Mucosa of gallbladder (tissue), 1 donor: Measurements from ENCODE around the gene AKR1B1. TPM values are rescaled to one million over a fixed set of nuclear protein-coding genes. Genes with fewer than 3 reads are reported as not detected.

Source experiments
- DNase-seq: peaks from one replicate; pipeline ENCODE4 v3.0.0-alpha.2; 2020; ENCODE audit warnings: low spot score
- total RNA-seq: library from RNA; stranded (reverse); gene quantifications from one replicate; pipeline ENCODE4 v1.2.1, GENCODE V29; 2021
- donor health status: DM: no; HTN: no; CAD: no.

Gene AKR1B1
- total RNA-seq, 1 donor from 2014 or later, result 68.7 TPM

DNA sequence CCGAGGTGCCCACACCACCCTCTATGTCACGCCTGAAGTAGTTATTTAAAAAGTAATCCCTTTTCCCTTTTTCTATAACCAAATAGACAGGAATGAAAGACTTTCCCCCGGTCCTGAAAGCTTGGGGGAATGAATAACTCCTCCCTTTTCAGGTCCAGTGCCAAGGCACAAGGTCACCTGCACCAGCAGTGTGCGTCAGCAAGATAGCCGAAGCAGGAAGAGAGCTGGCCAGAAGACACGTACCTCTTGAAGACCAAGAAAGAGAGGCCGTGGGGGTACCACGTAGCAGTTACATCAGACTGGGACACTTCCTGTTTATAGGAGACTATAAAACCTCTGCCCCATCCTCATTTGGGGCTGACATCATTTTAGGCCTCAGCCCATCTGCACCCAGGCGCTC lies 10.7 kb upstream of the AKR1B1 start:
- DNase-seq, result no peak

DNA sequence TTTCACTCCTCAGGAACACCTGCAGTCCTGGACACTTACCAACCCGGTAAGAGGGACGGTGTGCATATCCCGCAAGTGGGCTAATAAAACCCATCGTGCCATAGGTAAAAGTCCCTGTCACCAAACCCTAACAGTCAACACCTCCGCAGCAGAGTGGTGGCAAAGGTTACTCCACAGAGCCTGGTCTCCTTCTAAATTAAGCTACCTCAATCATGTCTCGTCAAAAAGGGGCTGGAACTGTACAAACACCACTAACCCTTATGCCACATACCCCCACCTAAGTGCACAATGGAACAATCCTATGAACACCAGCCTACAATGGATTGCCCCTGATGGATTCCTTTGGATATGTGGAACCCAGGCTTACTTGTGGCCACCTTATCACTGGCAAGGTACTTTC lies 9.6 kb upstream of the AKR1B1 start:
- DNase-seq, result no peak

DNA sequence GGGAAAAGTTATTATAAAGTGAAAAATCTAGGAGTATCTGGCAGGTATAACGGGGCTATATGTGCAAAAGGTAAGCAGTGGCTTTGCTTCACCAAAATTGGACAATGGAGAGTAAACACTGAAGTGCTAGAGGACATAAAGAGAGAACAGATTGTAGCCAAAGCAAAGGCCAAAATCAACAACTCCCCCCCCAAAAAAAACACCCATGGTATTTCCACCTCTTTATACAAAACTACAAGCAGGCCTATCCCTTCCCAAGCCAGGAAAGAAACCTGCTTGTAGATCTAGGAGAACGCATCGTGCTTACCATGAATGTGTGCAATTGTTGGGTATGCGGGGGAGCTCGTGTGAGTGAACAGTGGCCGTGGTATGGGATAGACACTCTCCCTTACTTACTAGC lies 9.2 kb upstream of the AKR1B1 start:
- DNase-seq, result no peak

DNA sequence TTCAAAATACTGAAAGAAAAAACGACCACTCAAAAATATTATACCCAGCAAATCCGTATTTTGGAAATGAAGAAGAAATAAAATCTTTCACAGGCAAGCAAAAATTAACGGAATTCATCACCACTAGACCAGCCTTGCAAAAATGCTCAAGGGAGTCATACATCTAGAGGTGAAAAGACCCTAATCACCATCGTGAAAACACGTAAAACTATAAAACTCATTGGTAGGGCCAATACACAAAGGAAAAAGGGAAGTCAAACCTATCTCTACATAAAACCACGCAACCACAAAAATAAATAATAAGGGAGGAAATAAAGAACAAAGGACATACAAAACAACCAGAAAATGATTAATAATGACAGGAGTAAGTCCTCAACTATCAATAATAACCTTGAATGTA lies 6.6 kb upstream of the AKR1B1 start:
- no peak for DNase-seq

DNA sequence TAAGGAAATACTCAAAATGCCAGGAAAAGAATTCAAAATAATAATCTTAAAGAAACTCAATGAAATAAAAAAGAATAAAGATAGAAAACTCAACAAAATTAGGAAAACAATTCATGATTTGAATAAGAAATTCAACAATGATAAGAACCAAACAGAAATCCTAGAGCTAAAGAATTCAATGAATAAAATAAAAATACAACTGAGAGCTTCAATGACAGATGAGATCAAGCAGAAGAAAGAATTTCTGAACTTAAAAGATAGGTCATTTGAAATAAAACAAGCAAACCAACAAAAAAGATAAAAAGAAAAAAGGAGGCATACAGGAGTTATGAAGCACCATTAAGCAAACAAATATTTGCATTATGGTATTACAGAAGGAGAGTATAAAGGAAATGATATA lies 5.6 kb upstream of the AKR1B1 start:
- DNase-seq, result no peak

DNA sequence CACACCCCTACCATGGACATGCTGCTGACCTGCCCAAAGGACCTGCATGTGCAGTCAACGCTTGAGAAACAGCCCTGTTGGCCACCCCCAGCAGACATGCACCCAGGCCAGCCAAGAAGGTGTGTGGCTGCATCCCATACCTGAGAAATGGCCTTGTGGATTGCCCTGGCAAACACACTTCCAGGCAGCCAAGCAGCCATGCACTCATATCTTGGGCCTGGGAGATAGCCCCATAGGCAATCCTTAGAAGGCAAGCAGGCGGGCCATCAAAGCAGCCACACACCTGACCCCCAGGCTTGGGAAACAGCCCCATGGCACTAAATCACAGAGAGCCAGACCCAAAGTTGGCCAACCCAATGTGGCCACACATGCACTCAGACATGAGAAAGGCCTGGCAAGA lies 4.9 kb upstream of the AKR1B1 start:
- DNase-seq, result no peak

DNA sequence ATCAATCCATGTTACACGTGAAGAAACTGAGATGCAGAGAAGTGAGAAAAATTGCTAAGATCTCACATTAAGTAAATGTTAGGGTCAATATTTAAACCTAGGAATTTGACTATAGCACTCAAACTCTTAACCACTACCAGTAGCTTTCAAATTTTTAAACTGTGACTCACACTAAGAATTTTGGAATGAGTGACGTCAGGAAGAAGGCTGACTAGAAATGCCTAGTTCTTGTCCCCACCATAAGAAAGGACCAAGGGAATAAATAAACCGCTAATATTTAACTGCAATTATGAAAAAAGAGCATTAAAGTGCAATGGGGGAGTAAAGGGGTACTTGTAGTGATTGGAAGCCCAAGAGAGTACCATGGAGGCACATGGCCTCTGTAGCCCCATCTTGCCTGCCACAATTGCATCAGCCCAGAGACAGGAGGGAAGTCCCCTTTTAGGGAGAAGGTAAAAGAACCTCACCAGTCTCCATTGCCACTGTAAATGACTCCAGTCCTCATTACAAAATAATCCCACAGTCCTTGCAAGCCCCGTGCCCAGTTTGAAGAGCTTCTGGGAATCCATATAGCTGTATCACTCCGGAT lies 3.5 kb upstream of the AKR1B1 start:
- DNase-seq, result no peak

DNA sequence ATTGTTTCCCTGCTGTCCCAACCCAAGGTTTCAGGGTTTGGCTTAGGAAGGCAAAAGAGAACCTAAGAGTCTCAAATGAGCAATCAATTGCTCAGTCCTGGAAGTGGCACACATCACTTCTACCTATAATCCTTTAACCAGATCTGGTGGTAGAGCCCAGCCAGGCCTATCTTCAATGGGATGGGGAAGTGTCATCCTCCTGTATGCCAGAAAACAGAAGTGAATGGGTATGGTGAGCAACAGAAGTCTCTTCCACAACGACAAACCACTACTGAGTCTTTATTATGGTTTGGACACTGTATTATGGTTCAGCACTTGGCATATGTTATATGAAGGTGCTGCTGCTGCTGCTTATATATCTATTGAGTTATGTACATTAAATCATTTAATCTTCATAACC lies 3.0 kb upstream of the AKR1B1 start:
- no peak for DNase-seq

DNA sequence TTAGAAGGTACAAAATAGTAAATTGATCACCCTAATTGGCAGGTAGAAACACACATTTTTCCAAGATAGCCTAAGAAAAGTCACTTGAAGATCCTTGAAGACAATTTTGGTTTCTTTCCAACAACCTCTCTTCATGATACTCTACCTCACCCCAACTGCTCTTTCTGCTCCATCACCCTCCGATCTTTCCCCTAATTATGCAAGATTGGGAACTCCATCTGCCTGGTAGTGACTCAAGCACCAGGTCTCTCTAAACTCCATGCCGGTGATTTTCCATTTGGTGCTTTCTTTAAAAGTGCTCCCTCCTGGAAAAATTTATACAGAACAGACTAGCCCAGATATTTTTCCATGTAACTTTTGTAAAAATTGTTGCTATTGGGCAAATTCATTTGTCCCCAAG lies 1.1 kb upstream of the AKR1B1 start:
- no peak for DNase-seq

DNA sequence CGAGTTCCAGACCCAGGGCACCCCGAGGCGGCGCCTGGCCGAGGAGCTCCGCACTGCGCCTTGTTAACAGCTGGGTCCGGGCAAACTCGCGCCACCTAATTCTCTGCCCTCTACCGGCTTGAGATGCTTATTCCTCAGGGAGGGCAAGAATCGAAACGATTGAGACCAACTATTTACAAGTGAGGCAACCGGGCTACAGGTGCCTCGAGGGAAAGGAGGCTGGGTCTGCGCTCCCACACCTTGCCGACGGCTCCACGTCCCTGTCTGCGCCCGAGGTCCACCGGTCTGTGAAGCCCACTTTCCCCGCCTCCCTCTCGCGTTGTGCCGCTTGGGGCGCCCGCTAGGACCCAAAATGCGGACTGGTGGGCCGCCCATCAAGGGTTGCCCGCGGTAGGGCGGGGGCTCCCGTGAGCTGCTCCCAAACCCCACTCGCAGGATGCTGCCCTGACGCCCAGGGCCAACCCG lies 527 bp downstream of the AKR1B1 start:
- DNase-seq, result peak; percentile 52

DNA sequence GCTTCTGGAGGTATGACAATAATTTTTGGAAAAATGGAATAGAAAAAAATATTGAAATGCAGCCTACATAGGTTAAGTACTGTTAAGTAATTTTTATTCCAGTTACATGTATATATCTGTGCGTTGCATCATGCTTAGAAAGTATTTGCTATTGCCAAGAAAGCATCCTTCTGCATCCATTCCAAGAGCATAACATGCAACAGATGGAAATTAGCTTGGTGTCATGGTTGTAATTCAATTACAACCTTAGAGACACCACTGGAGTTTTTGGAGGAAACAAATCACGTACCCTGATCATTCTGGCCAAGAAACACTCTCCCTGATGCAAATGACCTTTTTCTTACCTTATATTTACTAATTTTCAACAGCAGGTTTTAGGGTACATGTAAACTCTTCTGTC lies 1.7 kb downstream of the AKR1B1 start:
- DNase-seq, result no peak

DNA sequence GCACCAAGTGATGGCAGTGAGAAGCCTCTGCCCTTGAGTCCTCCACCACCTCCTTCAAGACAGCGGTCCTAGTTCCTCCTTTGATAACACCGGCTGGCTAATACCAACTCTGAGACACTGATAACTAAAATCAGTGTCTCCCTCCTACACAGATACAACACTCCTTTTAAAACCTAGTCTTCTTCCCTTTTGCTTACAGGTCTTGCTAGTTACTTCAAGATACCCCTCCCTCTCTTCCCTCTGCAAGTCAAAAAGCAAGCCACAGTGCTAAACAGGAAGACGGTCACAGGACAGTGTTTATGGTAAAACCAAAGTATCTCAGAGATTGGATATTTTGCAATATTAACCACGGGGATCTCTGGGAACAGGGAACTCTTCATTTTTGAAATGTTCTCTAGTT lies 4.6 kb downstream of the AKR1B1 start:
- no peak for DNase-seq

DNA sequence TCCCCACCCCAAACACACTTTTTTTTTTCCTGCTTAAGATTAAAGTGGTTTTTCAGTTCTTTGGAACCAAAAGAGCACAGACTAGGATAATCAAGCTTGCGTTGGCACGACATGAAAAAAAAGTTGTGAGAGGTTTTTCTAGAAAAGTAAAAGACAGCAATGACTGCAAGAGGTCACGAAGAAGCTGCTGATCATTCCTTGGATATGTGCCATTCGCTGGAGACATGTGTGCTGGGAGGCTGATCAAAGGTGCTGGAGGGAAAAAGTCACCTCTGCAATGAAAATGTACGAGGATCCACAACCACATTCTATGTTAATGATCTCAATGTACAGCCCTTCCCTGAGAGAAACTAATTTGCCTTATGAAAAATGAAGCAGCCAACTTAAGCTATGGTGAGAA lies 5.4 kb downstream of the AKR1B1 start:
- no peak for DNase-seq

DNA sequence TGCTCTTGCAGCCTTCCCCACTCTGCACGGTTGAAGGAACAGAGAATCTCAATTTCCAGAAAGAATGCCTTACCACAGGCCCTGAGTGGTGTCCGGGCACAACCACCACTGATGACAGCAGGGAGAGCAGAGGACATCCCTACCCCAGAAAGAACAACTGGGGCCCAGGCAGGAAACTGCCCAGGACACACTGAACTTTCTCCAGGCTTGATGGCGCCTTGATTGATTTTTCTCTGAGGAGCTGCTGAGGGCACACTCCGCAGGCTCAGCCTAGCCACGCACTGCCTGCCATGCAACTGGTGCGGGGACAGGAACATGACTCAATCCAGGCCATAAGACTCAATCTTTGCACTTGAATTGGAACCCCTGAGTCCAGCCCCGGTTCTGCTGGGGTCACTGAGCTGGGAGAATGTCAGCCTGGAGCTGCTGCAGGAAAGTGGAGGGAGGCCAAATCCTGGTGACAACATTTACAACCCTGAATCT lies 5.9 kb downstream of the AKR1B1 start:
- DNase-seq, result no peak

DNA sequence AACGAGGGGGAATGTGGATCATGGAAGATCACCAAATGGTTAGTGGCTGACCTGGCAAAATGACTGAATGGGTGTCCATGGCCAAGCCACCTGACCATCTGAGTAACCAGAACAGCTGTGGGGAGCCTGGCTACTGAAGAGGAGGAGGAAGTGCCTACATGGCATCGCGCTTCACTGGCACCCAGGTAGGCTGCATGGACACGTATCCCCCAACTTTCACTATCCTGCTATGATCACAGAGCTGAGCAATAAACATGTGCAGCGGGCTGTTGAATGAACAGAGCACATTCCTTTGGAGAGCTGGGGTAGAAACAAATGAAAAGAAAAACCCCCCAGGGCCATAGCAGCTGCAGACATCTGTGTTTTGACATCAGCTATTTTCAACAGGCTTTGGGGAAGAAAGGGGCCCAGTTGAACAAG lies 6.5 kb downstream of the AKR1B1 start:
- DNase-seq, result no peak

DNA sequence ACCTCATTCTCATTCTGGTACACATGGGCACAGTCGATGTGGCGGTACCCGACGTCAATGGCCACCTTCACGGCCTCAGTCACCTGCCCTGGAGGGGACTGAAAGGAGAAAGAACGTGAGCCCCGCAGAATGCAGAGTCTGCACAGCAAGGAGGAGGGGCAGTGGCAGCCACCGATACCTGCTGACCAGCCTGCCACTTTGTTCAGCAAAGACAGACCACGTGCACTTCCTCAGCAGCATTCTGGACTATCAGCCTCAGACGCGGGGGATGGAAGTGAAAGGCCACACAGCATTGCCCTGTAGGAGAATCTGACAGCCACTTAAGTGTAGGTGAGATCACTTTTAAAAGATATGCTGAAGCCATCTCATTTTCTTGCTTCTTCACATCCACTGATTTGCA lies 7.2 kb downstream of the AKR1B1 start:
- no peak for DNase-seq

DNA sequence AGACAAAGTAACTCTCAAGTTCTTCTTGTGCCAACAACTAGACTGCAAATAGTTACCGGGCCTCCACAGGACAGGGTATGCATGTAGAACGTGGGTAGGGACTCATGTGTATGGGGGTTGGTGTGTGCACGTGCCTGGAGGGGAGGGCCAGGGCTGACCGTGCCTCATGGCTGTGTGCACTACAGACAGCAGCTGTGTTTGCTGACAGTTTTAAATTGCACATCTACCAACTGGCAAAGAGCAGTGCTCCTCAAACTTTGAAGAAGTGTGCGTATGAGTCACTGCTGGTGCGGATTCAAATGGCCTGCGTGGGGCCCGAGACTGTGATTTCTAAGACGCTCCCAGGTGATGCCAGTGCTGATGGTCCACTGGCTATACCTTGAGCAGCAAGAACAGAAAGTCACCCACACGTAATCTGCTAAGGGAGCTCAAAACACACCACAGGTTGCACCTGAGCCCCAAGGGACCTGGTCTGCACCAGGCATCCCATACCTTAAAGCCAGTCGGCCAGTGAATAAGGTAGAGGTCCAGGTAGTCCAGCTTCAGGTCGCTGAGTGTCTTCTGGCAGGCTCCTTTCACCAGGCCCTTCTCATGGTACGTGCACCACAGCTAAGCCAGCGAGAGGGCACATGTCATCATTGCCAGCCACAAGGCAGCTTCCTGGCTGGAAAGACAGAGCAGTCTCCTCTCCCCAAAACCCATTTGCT lies 8.5 kb downstream of the AKR1B1 start:
- no peak for DNase-seq

DNA sequence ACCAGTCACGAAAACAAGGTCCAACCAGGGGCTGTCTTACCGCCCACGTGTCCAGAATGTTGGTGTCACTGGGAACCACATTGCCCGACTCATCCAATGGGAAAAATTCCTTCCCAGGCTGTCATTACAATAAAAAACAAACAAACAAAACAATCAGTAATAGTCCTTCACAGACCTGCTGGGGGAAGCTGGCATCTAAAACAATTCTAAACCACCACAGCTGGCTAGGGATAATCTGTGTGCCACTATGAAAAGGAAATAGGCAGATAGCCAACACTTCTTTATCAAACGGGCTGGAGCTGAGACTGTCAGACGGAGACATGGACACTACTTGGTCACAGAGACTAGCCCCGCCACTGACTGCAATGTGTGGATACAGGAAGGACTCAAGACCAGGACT lies 9.2 kb downstream of the AKR1B1 start:
- DNase-seq, result no peak

DNA sequence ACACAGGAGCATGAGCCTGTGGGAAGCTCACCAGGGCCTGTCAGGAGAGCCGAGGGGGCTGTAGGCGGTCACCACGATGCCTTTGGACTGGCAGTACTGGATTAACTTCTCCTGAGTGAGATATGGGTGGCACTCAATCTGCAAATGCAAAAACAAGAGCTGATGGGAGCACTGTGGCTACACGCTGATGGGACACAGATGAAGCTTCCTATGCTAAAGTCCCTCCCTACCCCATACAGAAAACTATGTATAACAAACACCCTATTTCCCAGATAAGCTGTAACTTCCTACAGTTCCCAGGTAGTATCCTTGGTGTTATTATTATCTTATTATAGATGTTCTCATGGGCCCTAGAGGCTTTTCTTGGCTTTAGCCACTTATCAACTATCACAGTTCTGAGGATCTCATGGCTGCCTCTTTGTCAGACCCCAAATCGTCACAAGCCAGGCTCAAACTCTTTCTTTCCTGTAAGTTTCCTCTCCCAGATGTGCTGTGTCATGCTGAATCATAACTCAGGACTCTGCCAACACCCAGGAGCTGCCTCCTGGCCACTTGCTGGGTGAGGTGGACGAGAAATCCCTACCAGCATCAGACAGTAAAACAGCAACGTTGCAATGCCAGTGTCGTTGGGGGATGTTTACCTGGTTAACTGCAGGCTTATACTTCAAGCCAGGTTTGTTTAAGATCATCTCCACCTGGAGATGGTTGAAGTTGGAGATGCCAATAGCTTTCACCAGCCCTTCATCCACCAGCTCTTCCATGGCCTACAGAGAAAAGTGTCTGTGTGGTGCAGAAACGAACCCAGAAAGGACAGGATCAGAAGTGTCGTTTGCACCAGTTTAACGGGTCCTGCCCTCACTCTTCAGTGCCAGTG lies 10.3 kb downstream of the AKR1B1 start:
- DNase-seq, result no peak

DNA sequence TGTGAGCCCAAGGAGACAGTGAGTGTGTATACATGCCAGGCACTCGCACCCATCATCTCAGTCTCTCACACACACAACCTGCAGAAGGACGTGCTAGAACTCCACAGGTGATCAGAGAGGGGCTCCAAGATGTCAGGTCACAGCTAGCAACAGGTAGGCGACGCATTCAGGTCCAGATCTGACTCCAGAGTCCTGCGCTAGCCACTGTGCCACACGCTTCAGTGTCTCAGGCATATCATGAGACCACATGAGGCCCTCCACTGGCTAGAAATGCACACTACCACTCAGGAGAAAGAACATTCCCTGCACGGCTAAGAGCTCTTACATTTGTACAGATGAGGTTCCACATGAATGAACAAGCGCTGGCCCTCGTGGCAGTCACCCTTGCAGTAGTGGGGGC lies 11.5 kb downstream of the AKR1B1 start:
- DNase-seq, result no peak

DNA sequence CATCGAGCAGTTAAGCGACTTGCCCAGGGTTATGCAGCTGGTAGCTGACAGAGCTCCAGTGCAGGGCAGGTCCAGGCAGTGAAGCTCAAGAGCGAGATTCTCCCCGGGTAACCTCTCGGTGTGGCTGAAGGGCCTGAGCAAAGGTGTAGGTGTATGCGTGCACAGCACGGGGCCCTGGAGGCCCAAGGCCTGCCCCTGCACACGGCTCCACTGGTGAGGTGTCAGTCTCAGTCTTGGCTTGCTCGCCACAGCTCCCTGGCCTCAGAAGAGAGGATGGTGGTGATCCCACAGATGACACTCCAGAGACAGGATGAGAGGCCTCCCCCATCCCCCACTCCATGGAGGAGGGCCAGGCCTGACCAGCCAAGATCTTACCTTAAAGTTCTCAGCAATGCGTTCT lies 12.0 kb downstream of the AKR1B1 start:
- no peak for DNase-seq

DNA sequence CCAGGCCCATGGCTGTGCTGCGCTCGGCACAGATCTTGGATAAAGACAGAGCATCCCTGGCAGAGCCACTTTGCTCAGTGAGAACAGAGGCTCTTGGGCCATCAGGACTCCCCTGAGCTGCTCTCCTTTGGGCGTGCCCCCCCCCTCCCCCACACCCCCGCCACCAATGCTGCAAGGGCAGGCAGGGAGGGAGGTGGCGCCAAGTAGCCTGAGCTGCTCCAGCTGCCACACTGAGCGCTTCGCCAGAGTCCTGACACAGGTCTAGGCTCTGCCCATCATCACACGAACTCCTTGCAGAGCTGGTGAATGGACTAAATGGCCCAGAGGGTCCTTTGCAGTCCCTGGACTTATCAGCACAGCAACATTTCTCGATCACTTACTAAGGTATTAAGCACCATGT lies 12.5 kb downstream of the AKR1B1 start:
- DNase-seq, result no peak

DNA sequence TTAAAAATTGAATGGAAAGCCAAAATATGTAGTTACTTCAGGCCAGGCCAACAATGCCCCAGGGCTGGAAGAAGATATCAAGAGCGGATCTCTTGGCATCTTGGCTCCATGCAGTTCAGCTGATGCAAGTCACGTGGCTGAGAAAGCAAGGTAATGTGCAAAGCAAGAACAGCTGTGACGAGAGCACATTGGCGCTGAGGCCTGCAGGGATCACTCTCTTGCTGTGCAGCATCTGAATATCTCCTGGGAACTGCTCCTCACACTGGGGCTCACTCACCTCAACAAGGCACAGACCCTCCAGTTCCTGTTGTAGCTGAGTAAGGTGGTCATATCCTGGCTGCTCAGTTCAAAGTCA lies 14.0 kb downstream of the AKR1B1 start:
- DNase-seq, result no peak
